HCT116 (cell line): ENCODE results near the gene SECISBP2. TPM values are rescaled to one million over a fixed set of nuclear protein-coding genes. Genes with fewer than 3 reads are reported as not detected.

Source experiments
- ATAC-seq: fragments of 200-7000 bp; cut with Tn5 transposase; 2 replicates; pipeline ENCODE4 v1.9.1; 2020; ENCODE audit warnings: mild to moderate bottlenecking, moderate library complexity
- BruUV-seq: library from RNA; stranded (reverse); fragments of 400-500 nt; replicated peaks from 2 replicates; lab custom pipeline; 2021; lab: Mats Ljungman, UMichigan
- CTCF ChIA-PET: fragments of 300-600 bp; sonication (Branson Sonifier 250); formaldehyde crosslinking; loops from one replicate; lab custom pipeline; 2021; ENCODE audit warnings: antibody characterized with exemption; lab: Charles Lee
- POLR2A ChIA-PET: fragments of 300-600, 350-600 bp; sonication (Branson Sonifier 250); formaldehyde crosslinking; loops from one replicate; lab custom pipeline; 2021; ENCODE audit warnings: antibody characterized with exemption; lab: Charles Lee
- RAD21 ChIA-PET, 2 experiments: fragments of 300-600 bp; sonication (Branson Sonifier 250); formaldehyde crosslinking; loops; one replicate each; lab custom pipeline; 2023; ENCODE audit warnings: low total read pairs in 2 of 2; ENCODE audit not compliant: uncharacterized antibody in 2 of 2, unreplicated experiment in 2 of 2, low non-redundant PET in 1 of 2; lab: Charles Lee
- DNase-seq: peaks from one replicate; pipeline ENCODE4 v3.0.0-alpha.2; 2010; ENCODE audit warnings: low read depth, low spot score
- H2AFZ ChIP-seq: fragments of 200-600 bp; shearing (Covaris generic), sonication (generic); 2 replicates; pipeline ENCODE4 v1.6.1; 2017; ENCODE audit warnings: low read depth, mixed run types, mixed read lengths, antibody characterized with exemption, low read length; ENCODE audit not compliant: poor library complexity, severe bottlenecking
- H3K27ac ChIP-seq: 2 replicates; pipeline ENCODE4 v1.5.1; 2012; ENCODE audit warnings: low read depth, low read length
- H3K27me3 ChIP-seq: fragments of 200-600 bp; sonication (generic); 2 replicates; pipeline ENCODE4 v1.6.1; 2016; ENCODE audit warnings: mixed run types, low read length, mixed read lengths; ENCODE audit not compliant: insufficient read depth
- H3K36me3 ChIP-seq, 2 experiments: fragments of 200-500 bp in 1 of 2; fragments of 200-600 bp in 1 of 2; sonication (Bioruptor generic) in 1 of 2; sonication (generic) in 1 of 2; 2 replicates each; pipeline versions ENCODE4 v1.5.1 to v1.6.1; 2014 to 2016; ENCODE audit warnings: low read length in 2 of 2, inconsistent platforms in 1 of 2, mixed read lengths in 1 of 2, mixed run types in 1 of 2; ENCODE audit not compliant: insufficient read depth in 2 of 2, control insufficient read depth in 1 of 2
- H3K4me1 ChIP-seq, 2 experiments: fragments of 200-600 bp in 1 of 2; sonication (generic) in 1 of 2; 2 replicates each; pipeline versions ENCODE4 v1.5.1 to v1.6.1; 2012 to 2017; ENCODE audit warnings: low read length in 2 of 2, inconsistent platforms in 1 of 2, mild to moderate bottlenecking in 1 of 2, mixed read lengths in 1 of 2, mixed run types in 1 of 2, moderate library complexity in 1 of 2; ENCODE audit not compliant: insufficient read depth in 2 of 2, control insufficient read depth in 1 of 2
- H3K4me2 ChIP-seq: fragments of 200-600 bp; sonication (generic); 2 replicates; pipeline ENCODE4 v1.6.1; 2017; ENCODE audit warnings: mixed run types, low read length, mixed read lengths
- H3K4me3 ChIP-seq, 2 experiments: fragments of 200-600 bp in 1 of 2; sonication (generic) in 1 of 2; replicated peaks in 1 of 2; 2 replicates each; pipeline ENCODE4 v1.5.1; 2011 to 2016; ENCODE audit warnings: low read length in 2 of 2, control low read depth in 1 of 2, low read depth in 1 of 2, mild to moderate bottlenecking in 1 of 2, mixed read lengths in 1 of 2, mixed run types in 1 of 2
- H3K79me2 ChIP-seq: fragments of 200-600 bp; sonication (generic); 2 replicates; pipeline ENCODE4 v1.6.1; 2017; ENCODE audit warnings: mild to moderate bottlenecking, mixed run types, low read length, moderate library complexity, mixed read lengths; ENCODE audit not compliant: insufficient read depth
- H3K9ac ChIP-seq: fragments of 200-600 bp; sonication (generic); 2 replicates; pipeline ENCODE4 v1.6.1; 2016; ENCODE audit warnings: low read length, mixed read lengths
- H3K9me2 ChIP-seq: fragments of 200-600 bp; sonication (generic), shearing (Covaris generic); 2 replicates; pipeline ENCODE4 v1.6.1; 2017; ENCODE audit warnings: mixed run types, mild to moderate bottlenecking, moderate library complexity; ENCODE audit not compliant: insufficient read depth
- H3K9me3 ChIP-seq, 2 experiments: fragments of 200-500 bp in 1 of 2; fragments of 200-600 bp in 1 of 2; sonication (Bioruptor generic) in 1 of 2; sonication (generic) in 1 of 2; 2 replicates each; pipeline ENCODE4 v1.6.1; 2014 to 2017; ENCODE audit warnings: low read length in 2 of 2, mixed read lengths in 2 of 2, inconsistent platforms in 1 of 2, low read depth in 1 of 2, mild to moderate bottlenecking in 1 of 2, mixed run types in 1 of 2, moderate library complexity in 1 of 2; ENCODE audit not compliant: control insufficient read depth in 1 of 2, insufficient read depth in 1 of 2
- H4K20me1 ChIP-seq: fragments of 200-600 bp; sonication (generic), shearing (Covaris generic); 2 replicates; pipeline ENCODE4 v1.6.1; 2017; ENCODE audit warnings: mixed run types, mild to moderate bottlenecking, moderate library complexity; ENCODE audit not compliant: insufficient read depth
- ATF3 ChIP-seq: IDR thresholded peaks from 2 replicates; pipeline ENCODE4 v1.6.1; 2012
- CBX3 ChIP-seq: IDR thresholded peaks from 2 replicates; pipeline ENCODE4 v1.6.1; 2012; ENCODE audit warnings: low read depth
- CEBPB ChIP-seq: IDR thresholded peaks from 2 replicates; pipeline ENCODE4 v1.6.1; 2012; ENCODE audit warnings: low read depth
- EGR1 ChIP-seq: IDR thresholded peaks from 2 replicates; pipeline ENCODE4 v1.6.1; 2012; ENCODE audit warnings: low read depth
- EZH2 ChIP-seq: fragments of 200-600 bp; sonication (generic); IDR thresholded peaks from 2 replicates; pipeline ENCODE4 v1.6.1; 2017; ENCODE audit warnings: antibody characterized with exemption, mixed run types
- FOSL1 ChIP-seq: IDR thresholded peaks from 2 replicates; pipeline ENCODE4 v1.6.1; 2012; ENCODE audit warnings: low read depth
- RAD21 ChIP-seq: IDR thresholded peaks from 2 replicates; pipeline ENCODE4 v1.6.1; 2012; ENCODE audit warnings: low read depth, mild to moderate bottlenecking
- SIN3A ChIP-seq: IDR thresholded peaks from 2 replicates; pipeline ENCODE4 v1.6.1; 2012; ENCODE audit warnings: low read depth
- TCF7L2 ChIP-seq: IDR thresholded peaks from 2 replicates; pipeline ENCODE4 v1.7.0; 2011; ENCODE audit warnings: borderline replicate concordance, inconsistent platforms; ENCODE audit not compliant: insufficient read depth, insufficient read length; ENCODE audit errors: extremely low read depth
- intact Hi-C: fragments of 100-400 bp; cut with micrococcal nuclease; formaldehyde crosslinking; loops from 2 replicates; pipeline ENCODE4 v1.10.0; 2022
- total RNA-seq: library from RNA; stranded (reverse); gene quantifications from one replicate; pipeline ENCODE4 v1.2.1, GENCODE V29; 2021; ENCODE audit not compliant: unreplicated experiment
- TF ChIP-seq, protein P1 (sequence below): IDR thresholded peaks from 2 replicates; pipeline ENCODE4 v1.6.1; 2012; ENCODE audit warnings: low read depth

SECISBP2 gene
- total RNA-seq, 1 experiment from 2014 or later, result 41.6 TPM

DNA sequence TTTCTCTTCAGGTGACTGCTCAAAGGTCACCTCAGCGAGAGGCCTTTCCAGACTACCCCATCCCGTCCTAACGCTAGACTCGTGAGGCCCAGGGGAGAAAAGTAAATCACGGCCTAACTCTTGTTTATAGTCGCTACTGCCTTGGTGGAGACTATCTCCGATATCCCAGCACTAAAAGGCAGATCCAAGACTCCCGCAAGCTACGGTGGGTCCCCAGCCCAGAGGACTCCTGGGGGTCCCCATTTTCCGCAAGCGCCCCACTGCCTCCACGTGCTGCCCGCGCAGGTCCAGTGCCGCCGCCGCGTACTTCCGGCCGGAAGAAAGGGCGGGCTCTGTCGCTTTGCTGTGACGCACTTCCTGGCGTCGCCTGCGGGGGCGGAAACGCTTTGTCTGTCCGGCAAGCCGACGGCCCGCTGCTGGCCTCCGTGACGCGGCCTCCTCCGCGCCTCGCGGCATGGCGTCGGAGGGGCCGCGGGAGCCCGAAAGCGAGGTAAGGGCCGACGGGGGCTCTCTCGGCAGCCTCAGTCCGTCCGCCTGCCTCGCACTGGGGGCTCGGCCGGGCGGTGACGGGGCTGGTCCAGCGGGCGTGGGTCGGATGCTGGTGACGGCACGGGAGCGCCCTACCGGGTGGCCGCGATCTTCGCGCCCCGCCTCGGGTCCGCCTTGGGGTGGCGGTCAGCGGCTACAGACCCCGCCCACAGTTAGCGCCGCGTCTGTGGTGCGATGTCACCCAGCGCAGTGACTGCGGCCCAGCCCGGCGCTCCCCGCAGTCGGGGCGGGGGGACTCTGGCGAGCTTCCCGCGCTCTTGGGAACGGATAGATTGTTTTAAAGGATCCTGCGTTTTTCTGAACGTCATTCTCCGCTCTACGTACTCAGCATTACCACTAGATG, at the start of gene SECISBP2 (continued):
- TF ChIP-seq, protein P1, sequence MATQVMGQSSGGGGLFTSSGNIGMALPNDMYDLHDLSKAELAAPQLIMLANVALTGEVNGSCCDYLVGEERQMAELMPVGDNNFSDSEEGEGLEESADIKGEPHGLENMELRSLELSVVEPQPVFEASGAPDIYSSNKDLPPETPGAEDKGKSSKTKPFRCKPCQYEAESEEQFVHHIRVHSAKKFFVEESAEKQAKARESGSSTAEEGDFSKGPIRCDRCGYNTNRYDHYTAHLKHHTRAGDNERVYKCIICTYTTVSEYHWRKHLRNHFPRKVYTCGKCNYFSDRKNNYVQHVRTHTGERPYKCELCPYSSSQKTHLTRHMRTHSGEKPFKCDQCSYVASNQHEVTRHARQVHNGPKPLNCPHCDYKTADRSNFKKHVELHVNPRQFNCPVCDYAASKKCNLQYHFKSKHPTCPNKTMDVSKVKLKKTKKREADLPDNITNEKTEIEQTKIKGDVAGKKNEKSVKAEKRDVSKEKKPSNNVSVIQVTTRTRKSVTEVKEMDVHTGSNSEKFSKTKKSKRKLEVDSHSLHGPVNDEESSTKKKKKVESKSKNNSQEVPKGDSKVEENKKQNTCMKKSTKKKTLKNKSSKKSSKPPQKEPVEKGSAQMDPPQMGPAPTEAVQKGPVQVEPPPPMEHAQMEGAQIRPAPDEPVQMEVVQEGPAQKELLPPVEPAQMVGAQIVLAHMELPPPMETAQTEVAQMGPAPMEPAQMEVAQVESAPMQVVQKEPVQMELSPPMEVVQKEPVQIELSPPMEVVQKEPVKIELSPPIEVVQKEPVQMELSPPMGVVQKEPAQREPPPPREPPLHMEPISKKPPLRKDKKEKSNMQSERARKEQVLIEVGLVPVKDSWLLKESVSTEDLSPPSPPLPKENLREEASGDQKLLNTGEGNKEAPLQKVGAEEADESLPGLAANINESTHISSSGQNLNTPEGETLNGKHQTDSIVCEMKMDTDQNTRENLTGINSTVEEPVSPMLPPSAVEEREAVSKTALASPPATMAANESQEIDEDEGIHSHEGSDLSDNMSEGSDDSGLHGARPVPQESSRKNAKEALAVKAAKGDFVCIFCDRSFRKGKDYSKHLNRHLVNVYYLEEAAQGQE, result no peak
- TF ChIP-seq CBX3 (no peak), EGR1 (no peak), RAD21 (no peak), FOSL1 (no peak), EZH2 (no peak), CEBPB (no peak), TCF7L2 (peak; percentile 78)

GRCh38 chr9:89273528-89274279, 44.6 kb upstream of the SECISBP2 start:
- H3K4me3 ChIP-seq, result no peak overlapping the region
- intact Hi-C loops, result loop anchor here (5.0 to 10.0 kb wide), 4 partner anchors 81 to 1319 kb away; a partner anchor contains a TSS
- H3K9me3 ChIP-seq, result peaks cover 5 to 10% of the 10 kb centered on the region in 2 experiments; a peak in 2 of 4 replicates
- H3K27ac ChIP-seq, result no peak overlapping the region
- no peak overlapping the region for H3K4me2 ChIP-seq
- no peaks in the 10 kb centered on the region for H3K36me3 ChIP-seq
- CTCF ChIA-PET, result no interaction called here
- TF ChIP-seq SIN3A (no peak), CEBPB (no peak), CBX3 (peak; percentile 29; the same call in 1 of the 2 replicates), EZH2 (no peak), ATF3 (no peak)
- POLR2A ChIA-PET, result no interaction called here
- no peaks in the 10 kb centered on the region for H3K4me1 ChIP-seq
- no TSS peak for BruUV-seq
- no peak overlapping the region for H3K9ac ChIP-seq
- no peak for ATAC-seq
- RAD21 ChIA-PET, result no interaction called here
- H3K79me2 ChIP-seq, result no peaks in the 10 kb centered on the region
- no peak for DNase-seq
- no peaks in the 10 kb centered on the region for H3K9me2 ChIP-seq
- H4K20me1 ChIP-seq, result no peaks in the 10 kb centered on the region
- no peak overlapping the region for H2AFZ ChIP-seq
- no peaks in the 10 kb centered on the region for H3K27me3 ChIP-seq
